Activated T-helper 9 cell treated with anti-CD3 and anti-CD28 coated beads, Interleukin-2, amount 50 U/mL, for 16 hours (primary cell): Measurements from ENCODE around the gene SMAP2.

ENCODE experiments used
- DNase-seq: peaks from one replicate; pipeline ENCODE4 v3.0.0-alpha.2; 2020; ENCODE audit warnings: low read depth

Gene SMAP2

GRCh38 chr1:40421431-40422384 lies 48.2 kb downstream of the SMAP2 start:
- no peak for DNase-seq

GRCh38 chr1:40422630-40423263 lies 49.2 kb downstream of the SMAP2 start:
- DNase-seq: no peak

GRCh38 chr1:40423264-40423642 lies 49.7 kb downstream of the SMAP2 start:
- no peak for DNase-seq

GRCh38 chr1:40423951-40424618 lies 50.6 kb downstream of the SMAP2 start:
- no peak for DNase-seq

GRCh38 chr1:40425198-40425597 lies 51.7 kb downstream of the SMAP2 start:
- DNase-seq: no peak

- no peak for DNase-seq
Measured at GRCh38 chr1:40431385-40431784, 57.9 kb downstream of the SMAP2 start.

- DNase-seq: no peak
Measured at GRCh38 chr1:40432644-40433390, 59.3 kb downstream of the SMAP2 start.

GRCh38 chr1:40435471-40435870 lies 61.9 kb downstream of the SMAP2 start:
- DNase-seq: no peak

GRCh38 chr1:40435876-40436275 lies 62.3 kb downstream of the SMAP2 start:
- no peak for DNase-seq

GRCh38 chr1:40438391-40439015 lies 65.0 kb downstream of the SMAP2 start:
- DNase-seq: no peak

- no peak for DNase-seq
Measured at GRCh38 chr1:40439247-40439646, 65.7 kb downstream of the SMAP2 start.

GRCh38 chr1:40449684-40450494 lies 76.4 kb downstream of the SMAP2 start, which contains the start of gene ZFP69B:
Gene ZFP69B (plus strand): TSS chr1:40450476. CDS start chr1:40450962, 486 bp downstream.
- DNase-seq: peak; percentile 84

- peak; percentile 83 for DNase-seq
Measured at GRCh38 chr1:40450495-40451237, 77.1 kb downstream of the SMAP2 start.

GRCh38 chr1:40451238-40451585 lies 77.7 kb downstream of the SMAP2 start:
- no peak for DNase-seq

- DNase-seq: no peak
Measured at GRCh38 chr1:40454873-40455272, 81.3 kb downstream of the SMAP2 start.

- DNase-seq: no peak
Measured at GRCh38 chr1:40462956-40463590, 89.5 kb downstream of the SMAP2 start.

- no peak for DNase-seq
Measured at GRCh38 chr1:40469327-40469726, 95.8 kb downstream of the SMAP2 start.
